HG03439 (cell line): ENCODE measurements around the gene MME.

Experiments
- ATAC-seq: cut with Tn5 transposase; IDR thresholded peaks from one replicate; pipeline ENCODE4 v1.9.1; 2021; ENCODE audit warnings: mild to moderate bottlenecking, moderate library complexity; ENCODE audit not compliant: unreplicated experiment

MME gene

GRCh38 chr3:155079746-155080487, at the start of gene MME:
TSS of gene MME (plus strand) at chr3:155080319. CDS start at chr3:155084168, 3,849 bp downstream.
- no peak for ATAC-seq

- ATAC-seq, result no peak
These were observed 48.9 kb upstream of the MME start for GRCh38 chr3:155031186-155031585.

- ATAC-seq, result no peak
These were observed 47.2 kb upstream of the MME start for GRCh38 chr3:155032918-155033317.

GRCh38 chr3:155034786-155035185, 45.3 kb upstream of the MME start:
- no peak for ATAC-seq

- ATAC-seq, result no peak
These were observed 44.6 kb upstream of the MME start for GRCh38 chr3:155035553-155035952.

- ATAC-seq, result no peak
These were observed 42.5 kb upstream of the MME start for GRCh38 chr3:155037508-155038202.

GRCh38 chr3:155038203-155038554, 41.9 kb upstream of the MME start:
- ATAC-seq, result no peak

- no peak for ATAC-seq
These were observed 33.2 kb upstream of the MME start for GRCh38 chr3:155046935-155047334.

GRCh38 chr3:155047672-155048071, 32.4 kb upstream of the MME start:
- no peak for ATAC-seq

- ATAC-seq, result no peak
These were observed 30.2 kb upstream of the MME start for GRCh38 chr3:155049959-155050358.

GRCh38 chr3:155052470-155052869, 27.6 kb upstream of the MME start:
- no peak for ATAC-seq

- no peak for ATAC-seq
These were observed 26.4 kb upstream of the MME start for GRCh38 chr3:155053756-155054155.

GRCh38 chr3:155064920-155065319, 15.2 kb upstream of the MME start:
- ATAC-seq, result no peak

GRCh38 chr3:155065537-155065936, 14.6 kb upstream of the MME start:
- no peak for ATAC-seq

GRCh38 chr3:155069729-155070128, 10.4 kb upstream of the MME start:
- no peak for ATAC-seq

- ATAC-seq, result no peak
These were observed 9.8 kb upstream of the MME start for GRCh38 chr3:155070316-155070715.

GRCh38 chr3:155070932-155071387, 9.2 kb upstream of the MME start:
- no peak for ATAC-seq

GRCh38 chr3:155075200-155075599, 4.9 kb upstream of the MME start:
- no peak for ATAC-seq

GRCh38 chr3:155076888-155077287, 3.2 kb upstream of the MME start:
- ATAC-seq, result no peak

- ATAC-seq, result no peak
These were observed 1.2 kb upstream of the MME start for GRCh38 chr3:155078711-155079467.

- ATAC-seq, result no peak
These were observed 712 bp upstream of the MME start for GRCh38 chr3:155079468-155079745.

- ATAC-seq, result no peak
These were observed 573 bp downstream of the MME start for GRCh38 chr3:155080692-155081091.
